Mesodermal cell (in vitro differentiated cells): ENCODE measurements around the gene CCDC85A.

Experiments used
- H3K27ac ChIP-seq: 2 replicates; pipeline ENCODE4 v1.7.0; 2013; ENCODE audit warnings: mild to moderate bottlenecking, low read depth, low read length, moderate library complexity; ENCODE audit not compliant: severe bottlenecking
- H3K36me3 ChIP-seq: 2 replicates; pipeline ENCODE4 v1.7.1; 2013; ENCODE audit warnings: mild to moderate bottlenecking, low read length, moderate library complexity; ENCODE audit not compliant: control insufficient read depth, insufficient read depth
- H3K4me1 ChIP-seq: one replicate; pipeline ENCODE4 v1.7.1; 2013; ENCODE audit warnings: mild to moderate bottlenecking, low read length; ENCODE audit not compliant: insufficient read depth, control insufficient read depth, poor library complexity, severe bottlenecking
- H3K4me3 ChIP-seq: 2 replicates; pipeline ENCODE4 v1.7.0; 2013; ENCODE audit warnings: low read length, control low read depth, mild to moderate bottlenecking; ENCODE audit not compliant: insufficient read depth, poor library complexity, severe bottlenecking; ENCODE audit errors: extremely low read depth
- H3K9me3 ChIP-seq: 2 replicates; pipeline ENCODE4 v1.7.1; 2013; ENCODE audit warnings: mild to moderate bottlenecking, low read length, moderate library complexity; ENCODE audit not compliant: control insufficient read depth
- WGBS, 2 experiments: methylation state at CpG; one replicate each; pipeline ENCODE4 v1.1.5; 2013; ENCODE audit warnings: missing lambda C conversion rate in 2 of 2; ENCODE audit not compliant: insufficient coverage in 2 of 2; 5-methylcytosine and 5-hydroxymethylcytosine counted together

CCDC85A gene

GRCh38 chr2:56195563-56195962 lies 11.8 kb downstream of the CCDC85A start:
- H3K27ac ChIP-seq: no peak overlapping the region
- H3K9me3 ChIP-seq: no peaks in the 10 kb centered on the region
- no peaks in the 10 kb centered on the region for H3K36me3 ChIP-seq
- peaks cover 12% of the 10 kb centered on the region for H3K4me1 ChIP-seq
- H3K4me3 ChIP-seq: no peak overlapping the region

- WGBS, 2 experiments: 63 to 93% methylated on average over 1 to 5 of the region's 7 CpGs
- Histone ChIP-seq H3K36me3 (no peaks in the 10 kb centered on the region), H3K9me3 (no peaks in the 10 kb centered on the region), H3K27ac (no peak overlapping the region), H3K4me1 (peaks cover 12% of the 10 kb centered on the region), H3K4me3 (no peak overlapping the region)
Observed at GRCh38 chr2:56197816-56198215, 14.0 kb downstream of the CCDC85A start.

- no CpG with 5 or more reads among the region's 1 CpG for WGBS, 2 experiments
- no peaks in the 10 kb centered on the region for H3K36me3 ChIP-seq
Observed at GRCh38 chr2:56198936-56199335, 15.1 kb downstream of the CCDC85A start.

GRCh38 chr2:56199492-56199891 lies 15.7 kb downstream of the CCDC85A start:
- H3K9me3 ChIP-seq: no peaks in the 10 kb centered on the region
- H3K36me3 ChIP-seq: no peaks in the 10 kb centered on the region
- no peak overlapping the region for H3K27ac ChIP-seq
- WGBS, 2 experiments: no CpG with 5 or more reads among the region's 1 CpG
- H3K4me3 ChIP-seq: no peak overlapping the region
- H3K4me1 ChIP-seq: peaks cover 12% of the 10 kb centered on the region

More at GRCh38 chr2:56198936-56199335, 15.1 kb downstream of the CCDC85A start:
- H3K9me3 ChIP-seq: no peaks in the 10 kb centered on the region
- H3K27ac ChIP-seq: no peak overlapping the region
- peaks cover 12% of the 10 kb centered on the region for H3K4me1 ChIP-seq
- no peak overlapping the region for H3K4me3 ChIP-seq

- H3K36me3 ChIP-seq: no peaks in the 10 kb centered on the region
- 100% methylated on average over 1 to 2 of the region's 3 CpGs for WGBS, 2 experiments
- H3K4me1 ChIP-seq: peaks cover 12% of the 10 kb centered on the region
- no peak overlapping the region for H3K4me3 ChIP-seq
- H3K9me3 ChIP-seq: no peaks in the 10 kb centered on the region
- no peak overlapping the region for H3K27ac ChIP-seq
Observed at GRCh38 chr2:56202381-56203121, 18.8 kb downstream of the CCDC85A start.

GRCh38 chr2:56204556-56204955 lies 20.8 kb downstream of the CCDC85A start:
- Histone ChIP-seq H3K36me3 (no peaks in the 10 kb centered on the region), H3K27ac (no peak overlapping the region), H3K4me1 (peaks cover 5% of the 10 kb centered on the region), H3K4me3 (no peak overlapping the region), H3K9me3 (no peaks in the 10 kb centered on the region)
- no CpG with 5 or more reads among the region's 3 CpGs for WGBS, 2 experiments

GRCh38 chr2:56206250-56206649 lies 22.5 kb downstream of the CCDC85A start:
- no peak overlapping the region for H3K4me3 ChIP-seq
- 50% methylated on average over 1 of the region's 1 CpG; no CpG with 5 or more reads in 1 of the 2 experiments for WGBS, 2 experiments
- no peaks in the 10 kb centered on the region for H3K9me3 ChIP-seq
- no peaks in the 10 kb centered on the region for H3K36me3 ChIP-seq
- no peak overlapping the region for H3K27ac ChIP-seq
- H3K4me1 ChIP-seq: peaks cover 4% of the 10 kb centered on the region

GRCh38 chr2:56207760-56208159 lies 24.0 kb downstream of the CCDC85A start:
- H3K4me1 ChIP-seq: peaks cover 4% of the 10 kb centered on the region
- no peak overlapping the region for H3K4me3 ChIP-seq
- H3K9me3 ChIP-seq: no peaks in the 10 kb centered on the region
- no peak overlapping the region for H3K27ac ChIP-seq
- no peaks in the 10 kb centered on the region for H3K36me3 ChIP-seq
- 100% methylated on average over 1 of the region's 1 CpG; no CpG with 5 or more reads in 1 of the 2 experiments for WGBS, 2 experiments

- H3K4me1 ChIP-seq: peaks cover 4% of the 10 kb centered on the region
- H3K27ac ChIP-seq: no peak overlapping the region
- H3K4me3 ChIP-seq: no peak overlapping the region
- H3K9me3 ChIP-seq: no peaks in the 10 kb centered on the region
- WGBS, 2 experiments: no CpG with 5 or more reads among the region's 1 CpG
- H3K36me3 ChIP-seq: no peaks in the 10 kb centered on the region
Observed at GRCh38 chr2:56208380-56208779, 24.6 kb downstream of the CCDC85A start.

- Histone ChIP-seq H3K4me1 (peaks cover 4% of the 10 kb centered on the region), H3K4me3 (no peak overlapping the region), H3K36me3 (no peaks in the 10 kb centered on the region), H3K27ac (no peak overlapping the region), H3K9me3 (no peaks in the 10 kb centered on the region)
- WGBS, 2 experiments: 86% methylated on average over 1 of the region's 1 CpG; no CpG with 5 or more reads in 1 of the 2 experiments
Observed at GRCh38 chr2:56209701-56210100, 25.9 kb downstream of the CCDC85A start.

GRCh38 chr2:56210291-56210690 lies 26.5 kb downstream of the CCDC85A start:
- H3K4me1 ChIP-seq: peaks cover 4% of the 10 kb centered on the region
- WGBS, 2 experiments: 81 to 98% methylated on average over 3 of the region's 3 CpGs

More at GRCh38 chr2:56210291-56210690, 26.5 kb downstream of the CCDC85A start:
- Histone ChIP-seq H3K27ac (no peak overlapping the region), H3K36me3 (no peaks in the 10 kb centered on the region), H3K4me3 (no peak overlapping the region), H3K9me3 (no peaks in the 10 kb centered on the region)
